H9 (cell line): ENCODE results near the gene CHL1. TPM values are rescaled to one million over a fixed set of nuclear protein-coding genes. Genes with fewer than 3 reads are reported as not detected.

Experiments
- DNase-seq: peaks from one replicate; pipeline ENCODE4 v3.0.0-alpha.2; 2017
- H2AFZ ChIP-seq: one replicate; pipeline ENCODE4 v1.6.1; 2013; ENCODE audit warnings: mild to moderate bottlenecking, low read length, control low read depth, moderate library complexity
- H2AK5ac ChIP-seq: 2 replicates; pipeline ENCODE4 v1.6.1; 2013; ENCODE audit warnings: low read length, control low read depth, mixed read lengths; ENCODE audit not compliant: insufficient read length
- H2BK120ac ChIP-seq: one replicate; pipeline ENCODE4 v1.6.1; 2013; ENCODE audit warnings: low read depth, mild to moderate bottlenecking, low read length, control low read depth, inconsistent platforms; ENCODE audit not compliant: poor library complexity, severe bottlenecking
- H2BK12ac ChIP-seq: 2 replicates; pipeline ENCODE4 v1.6.1; 2013; ENCODE audit warnings: low read length, control low read depth, mixed read lengths, low read depth; ENCODE audit not compliant: insufficient read length
- H2BK15ac ChIP-seq: 2 replicates; pipeline ENCODE4 v1.6.1; 2013; ENCODE audit warnings: low read depth, low read length, control low read depth
- H2BK20ac ChIP-seq: one replicate; pipeline ENCODE4 v1.6.1; 2013; ENCODE audit warnings: low read depth, mild to moderate bottlenecking, low read length, control low read depth, inconsistent platforms; ENCODE audit not compliant: poor library complexity, severe bottlenecking
- H2BK5ac ChIP-seq: 2 replicates; pipeline ENCODE4 v1.6.1; 2013; ENCODE audit warnings: low read length, control low read depth, mixed read lengths; ENCODE audit not compliant: insufficient read length
- H3K14ac ChIP-seq: 2 replicates; pipeline ENCODE4 v1.6.1; 2013; ENCODE audit warnings: low read length, control low read depth; ENCODE audit not compliant: insufficient read depth
- H3K18ac ChIP-seq: 2 replicates; pipeline ENCODE4 v1.6.1; 2013; ENCODE audit warnings: low read depth, mild to moderate bottlenecking, mixed read lengths, low read length, control low read depth; ENCODE audit not compliant: insufficient read length
- H3K23ac ChIP-seq: 2 replicates; pipeline ENCODE4 v1.6.1; 2013; ENCODE audit warnings: low read length, control low read depth, mixed read lengths, low read depth; ENCODE audit not compliant: insufficient read length
- H3K23me2 ChIP-seq: 2 replicates; pipeline ENCODE4 v1.6.1; 2013; ENCODE audit warnings: low read depth, mild to moderate bottlenecking, mixed read lengths, low read length, control low read depth; ENCODE audit not compliant: insufficient read length, poor library complexity, severe bottlenecking
- H3K27ac ChIP-seq: 2 replicates; pipeline ENCODE4 v1.5.1; 2013; ENCODE audit warnings: low read length, control low read depth, mixed read lengths, low read depth; ENCODE audit not compliant: insufficient read length
- H3K27me3 ChIP-seq: 2 replicates; pipeline ENCODE4 v1.6.1; 2013; ENCODE audit warnings: low read length, control low read depth, inconsistent platforms; ENCODE audit not compliant: insufficient read depth
- H3K4ac ChIP-seq: 2 replicates; pipeline ENCODE4 v1.6.1; 2013; ENCODE audit warnings: low read depth, mild to moderate bottlenecking, control low read depth, inconsistent platforms, low read length, moderate library complexity
- H3K4me1 ChIP-seq: 2 replicates; pipeline ENCODE4 v1.6.1; 2013; ENCODE audit warnings: low read length, control low read depth, inconsistent platforms; ENCODE audit not compliant: insufficient read depth
- H3K4me2 ChIP-seq: 2 replicates; pipeline ENCODE4 v1.6.1; 2013; ENCODE audit warnings: low read length, control low read depth, mixed read lengths; ENCODE audit not compliant: insufficient read length, insufficient read depth
- H3K56ac ChIP-seq: 2 replicates; pipeline ENCODE4 v1.6.1; 2013; ENCODE audit warnings: low read depth, mild to moderate bottlenecking, mixed read lengths, low read length, control low read depth; ENCODE audit not compliant: insufficient read length
- H3K79me1 ChIP-seq: 2 replicates; pipeline ENCODE4 v1.6.1; 2013; ENCODE audit warnings: low read depth, mild to moderate bottlenecking, moderate library complexity, low read length, control low read depth, inconsistent platforms; ENCODE audit not compliant: insufficient read depth, poor library complexity, severe bottlenecking
- H3K79me2 ChIP-seq: 2 replicates; pipeline ENCODE4 v1.6.1; 2013; ENCODE audit warnings: low read length, control low read depth, inconsistent platforms; ENCODE audit not compliant: insufficient read depth
- H3K9ac ChIP-seq: 2 replicates; pipeline ENCODE4 v1.6.1; 2013; ENCODE audit warnings: low read length, control low read depth, mixed read lengths; ENCODE audit not compliant: insufficient read length; ENCODE audit errors: extremely low read depth
- H3K9me3 ChIP-seq: one replicate; pipeline ENCODE4 v1.6.1; 2013; ENCODE audit warnings: low read depth, low read length, inconsistent platforms; ENCODE audit not compliant: control insufficient read depth
- H3T11ph ChIP-seq: one replicate; pipeline ENCODE4 v1.6.1; 2013; ENCODE audit warnings: mild to moderate bottlenecking, low read length, control low read depth, inconsistent platforms
- H4K20me1 ChIP-seq: one replicate; pipeline ENCODE4 v1.6.1; 2013; ENCODE audit not compliant: control insufficient read depth, insufficient read length, insufficient read depth
- H4K5ac ChIP-seq: 2 replicates; pipeline ENCODE4 v1.6.1; 2013; ENCODE audit warnings: low read depth, mild to moderate bottlenecking, mixed read lengths, low read length, control low read depth; ENCODE audit not compliant: insufficient read length
- H4K8ac ChIP-seq: replicated peaks from 2 replicates; pipeline ENCODE4 v1.6.1; 2013; ENCODE audit warnings: low read length, control low read depth, mixed read lengths, low read depth; ENCODE audit not compliant: insufficient read length
- H4K91ac ChIP-seq: 2 replicates; pipeline ENCODE4 v1.6.1; 2013; ENCODE audit warnings: low read depth, mild to moderate bottlenecking, moderate library complexity, mixed read lengths, low read length, control low read depth; ENCODE audit not compliant: insufficient read length
- H3K27ac Mint-ChIP-seq, 3 experiments: 2 replicates in 2 of 3; 3 replicates in 1 of 3; pipeline ENCODE4 v1.8.0; 2020 to 2021; ENCODE audit warnings: mixed read lengths in 3 of 3, mild to moderate bottlenecking in 1 of 3, moderate library complexity in 1 of 3
- H3K27me3 Mint-ChIP-seq: 2 replicates; pipeline ENCODE4 v1.8.0; 2021; ENCODE audit warnings: low read depth, mild to moderate bottlenecking, moderate library complexity, mixed read lengths
- H3K36me3 Mint-ChIP-seq, 3 experiments: 2 replicates in 2 of 3; 3 replicates in 1 of 3; pipeline ENCODE4 v1.8.0; 2020 to 2021; ENCODE audit warnings: low read depth in 3 of 3, mixed read lengths in 3 of 3; ENCODE audit not compliant: insufficient read depth in 1 of 3
- H3K4me1 Mint-ChIP-seq, 2 experiments: 2 replicates each; pipeline ENCODE4 v1.8.0; 2020; ENCODE audit warnings: mixed read lengths in 2 of 2
- H3K4me3 Mint-ChIP-seq, 2 experiments: 2 replicates in 1 of 2; 3 replicates in 1 of 2; pipeline ENCODE4 v1.8.0; 2020 to 2021; ENCODE audit warnings: mild to moderate bottlenecking in 2 of 2, mixed read lengths in 2 of 2, moderate library complexity in 1 of 2
- H3K9me3 Mint-ChIP-seq, 2 experiments: 2 replicates in 1 of 2; 3 replicates in 1 of 2; pipeline ENCODE4 v1.8.0; 2020; ENCODE audit warnings: mild to moderate bottlenecking in 2 of 2, mixed read lengths in 2 of 2, moderate library complexity in 1 of 2
- CTCF ChIP-seq: fragments of 200-600 bp; sonication (generic); conservative IDR thresholded peaks from 3 replicates; pipeline ENCODE4 v1.8.0; 2021; ENCODE audit warnings: antibody characterized with exemption, mild to moderate bottlenecking
- WGBS: extraction: QIAGEN DNeasy Blood & Tissue Kit; methylation state at CpG from one replicate; pipeline ENCODE4 v1.1.7; 2013; ENCODE audit warnings: missing lambda C conversion rate, low lambda C conversion rate, mixed read lengths; ENCODE audit not compliant: insufficient read length; ENCODE audit errors: extremely low coverage; 5-methylcytosine and 5-hydroxymethylcytosine counted together
- total RNA-seq: library from RNA; stranded (reverse); gene quantifications from 2 replicates; pipeline ENCODE4 v1.2.1, GENCODE V29; 2021

The CHL1 gene
- total RNA-seq, 1 experiment from 2014 or later: not detected

DNA sequence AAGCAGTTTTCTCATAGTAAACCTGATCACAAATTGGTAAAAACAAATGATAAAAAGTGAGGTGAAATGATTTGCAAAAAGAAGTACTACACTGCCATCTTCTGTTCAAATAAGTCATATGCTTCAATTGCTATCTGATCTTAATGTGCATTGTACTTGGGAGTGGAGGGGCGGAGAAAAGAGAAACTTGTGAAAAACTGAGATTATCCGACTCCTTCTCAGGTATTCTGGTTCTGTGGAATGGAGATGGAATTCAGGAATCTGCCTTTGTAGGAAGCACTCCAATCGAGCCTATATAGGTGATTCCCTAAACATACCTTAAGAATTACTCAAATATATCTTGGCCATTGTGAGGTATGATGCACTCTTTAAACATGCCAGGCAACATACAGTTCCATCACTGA, 180.6 kb downstream of the CHL1 start:
- Histone ChIP-seq H2BK20ac (no peak overlapping the region), H3K4ac (no peak overlapping the region), H2BK5ac (no peak overlapping the region), H4K5ac (no peak overlapping the region), H3K27me3 (no peaks in the 10 kb centered on the region), H3K9me3 (no peaks in the 10 kb centered on the region), H4K20me1 (no peaks in the 10 kb centered on the region), H3K23ac (no peak overlapping the region), H2AFZ (no peak overlapping the region), H3K18ac (no peak overlapping the region), H3K14ac (no peak overlapping the region), H3K4me2 (no peak overlapping the region), H3K4me1 (no peaks in the 10 kb centered on the region), H2BK120ac (no peak overlapping the region), H3K9ac (no peak overlapping the region), H3K79me1 (no peaks in the 10 kb centered on the region), H4K91ac (no peak overlapping the region), H2BK15ac (no peak overlapping the region), H3K23me2 (no peaks in the 10 kb centered on the region), H3K56ac (no peak overlapping the region), H3K27ac (no peak overlapping the region), H2BK12ac (no peak overlapping the region), H4K8ac (no peak overlapping the region), H2AK5ac (no peak overlapping the region), H3K79me2 (no peaks in the 10 kb centered on the region), H3T11ph (no peak overlapping the region)
- no peaks in the 10 kb centered on the region; a peak in 1 of 7 replicates for H3K36me3 Mint-ChIP-seq
- H3K27ac Mint-ChIP-seq: no peak overlapping the region
- no peak for DNase-seq
- peak; percentile 68 for TF ChIP-seq CTCF
- H3K4me3 Mint-ChIP-seq: no peak overlapping the region
- H3K4me1 Mint-ChIP-seq: 0 out of 4 replicates have a peak, but pooled peaks cover 0 to 3% of the 10 kb centered on the region in 2 experiments
- no CpG with 5 or more reads among the region's 3 CpGs for WGBS
- H3K27me3 Mint-ChIP-seq: peaks cover 5% of the 10 kb centered on the region
- H3K9me3 Mint-ChIP-seq: no peaks in the 10 kb centered on the region
